ENCODE data around the gene PRKCZ. TPM values are rescaled to one million over a fixed set of nuclear protein-coding genes. Genes with fewer than 3 reads are reported as not detected.

The PRKCZ gene
- total RNA-seq, 1 donor from 2014 or later: 32.6 TPM

DNA sequence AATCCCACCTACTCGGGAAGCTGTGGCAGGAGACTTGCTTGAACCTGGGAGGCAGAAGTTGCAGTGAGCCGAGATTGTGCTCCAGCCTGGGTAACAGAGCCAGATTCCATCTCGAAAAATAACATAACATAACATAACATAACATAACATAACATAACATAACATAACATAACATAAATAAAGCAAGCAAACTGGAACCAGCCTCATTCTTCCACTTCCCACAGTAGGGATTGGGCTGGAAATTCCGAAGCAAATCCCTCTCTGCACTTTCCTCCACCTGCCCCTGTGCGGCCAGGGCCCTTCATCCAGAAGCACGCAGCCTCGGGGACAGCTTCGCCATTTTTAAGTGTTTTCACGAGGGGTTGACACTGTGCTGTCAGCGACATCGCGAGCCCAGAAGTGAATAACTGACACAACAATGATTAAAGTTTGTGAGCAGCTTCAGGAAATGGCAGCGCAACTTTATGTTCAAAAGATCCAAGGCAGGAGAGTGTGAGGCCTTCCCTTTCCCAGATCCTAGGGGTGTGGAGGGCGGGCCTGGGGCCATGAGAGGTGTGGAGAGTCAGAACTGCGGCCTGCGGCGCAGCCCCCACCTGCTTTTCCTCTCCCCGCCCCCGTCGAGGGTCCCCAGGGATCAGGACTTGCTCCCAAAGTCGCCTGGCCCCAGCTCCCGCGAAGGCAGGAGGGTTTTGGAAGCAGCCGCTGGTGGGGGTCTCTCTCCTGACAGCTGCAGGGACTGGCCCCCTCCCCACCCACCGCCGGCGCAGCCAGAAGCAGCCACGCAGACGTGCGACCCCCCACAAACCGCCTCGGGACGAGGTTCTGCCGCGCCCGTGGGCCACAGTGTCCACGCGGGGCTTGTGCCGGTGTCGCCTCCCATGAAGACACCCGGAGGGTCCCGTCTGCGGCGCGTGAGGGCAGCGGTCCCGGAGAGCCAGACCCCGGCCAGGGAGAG lies 31.7 kb upstream of the PRKCZ start:
- Mint-ChIP-seq H3K4me3 (ENCODE audit: unreplicated experiment) (peak overlapping the region; percentile 74), H3K27ac (ENCODE audit: unreplicated experiment) (peak overlapping the region; percentile 18), H3K27me3 (ENCODE audit: low read depth, unreplicated experiment) (peaks cover 54% of the 10 kb centered on the region), H3K9me3 (ENCODE audit: unreplicated experiment) (no peaks in the 10 kb centered on the region), H3K4me1 (ENCODE audit: low read depth, unreplicated experiment) (peaks cover 1% of the 10 kb centered on the region), H3K36me3 (ENCODE audit: low read depth, unreplicated experiment) (no peaks in the 10 kb centered on the region)
- Histone ChIP-seq H3K27ac (ENCODE audit: low read depth, low read length) (no peak overlapping the region), H3K4me1 (ENCODE audit: insufficient read depth, low read length) (no peaks in the 10 kb centered on the region), H3K9ac (ENCODE audit: low read length) (no peak overlapping the region), H3K36me3 (ENCODE audit: insufficient read depth, low read length) (no peaks in the 10 kb centered on the region), H4K20me1 (ENCODE audit: insufficient read depth, low read length) (no peaks in the 10 kb centered on the region), H3K4me2 (ENCODE audit: low read length) (no peak overlapping the region), H3K79me2 (ENCODE audit: insufficient read depth, low read length) (no peaks in the 10 kb centered on the region), H3K9me3 (ENCODE audit: insufficient read depth, low read depth, low read length) (no peaks in the 10 kb centered on the region), H3K27me3 (ENCODE audit: insufficient read depth, low read length) (peaks cover 36% of the 10 kb centered on the region), H3K4me3 (ENCODE audit: insufficient read depth, low read depth, low read length) (no peak overlapping the region), H2AFZ (ENCODE audit: low read depth, low read length) (no peak overlapping the region)
- FAIRE-seq (no peak), DNase-seq (ENCODE audit: low read depth) (no peak)
- peak; percentile 38 for TF ChIP-seq EZH2 (IDR thresholded peaks at IDR 0.05; ENCODE audit: insufficient read depth, low read length)
- TF ChIP-seq CTCF (IDR thresholded peaks at IDR 0.05; ENCODE audit: insufficient read depth, low read depth, low read length): no peak

- peaks cover 36% of the 10 kb centered on the region for H3K27me3 ChIP-seq (ENCODE audit: insufficient read depth, low read length)
- peak within 1 kb of the TSS; percentile 50 for H3K4me2 ChIP-seq (ENCODE audit: low read length)
- Mint-ChIP-seq H3K36me3 (ENCODE audit: low read depth, unreplicated experiment) (no peaks in the 10 kb centered on the region), H3K27me3 (ENCODE audit: low read depth, unreplicated experiment) (peaks cover 57% of the 10 kb centered on the region), H3K27ac (ENCODE audit: unreplicated experiment) (peak within 1 kb of the TSS; percentile 18), H3K4me3 (ENCODE audit: unreplicated experiment) (peak within 1 kb of the TSS; percentile 74), H3K4me1 (ENCODE audit: low read depth, unreplicated experiment) (peaks cover 1% of the 10 kb centered on the region), H3K9me3 (ENCODE audit: unreplicated experiment) (no peaks in the 10 kb centered on the region)
- no peaks in the 10 kb centered on the region for H4K20me1 ChIP-seq (ENCODE audit: insufficient read depth, low read length)
- no peaks in the 10 kb centered on the region for H3K79me2 ChIP-seq (ENCODE audit: insufficient read depth, low read length)
- DNase-seq (ENCODE audit: low read depth): no peak
- H3K9me3 ChIP-seq (ENCODE audit: insufficient read depth, low read depth, low read length): no peaks in the 10 kb centered on the region
- no peaks in the 10 kb centered on the region for H3K4me1 ChIP-seq (ENCODE audit: insufficient read depth, low read length)
- no peak within 1 kb of the TSS for H3K4me3 ChIP-seq (ENCODE audit: insufficient read depth, low read depth, low read length)
- H3K9ac ChIP-seq (ENCODE audit: low read length): no peak within 1 kb of the TSS
- no peaks in the 10 kb centered on the region for H3K36me3 ChIP-seq (ENCODE audit: insufficient read depth, low read length)
- TF ChIP-seq CTCF (IDR thresholded peaks at IDR 0.05; ENCODE audit: insufficient read depth, low read depth, low read length) (no peak), EZH2 (IDR thresholded peaks at IDR 0.05; ENCODE audit: insufficient read depth, low read length) (no peak)
- H3K27ac ChIP-seq (ENCODE audit: low read depth, low read length): no peak within 1 kb of the TSS
- no peak within 1 kb of the TSS for H2AFZ ChIP-seq (ENCODE audit: low read depth, low read length)
- FAIRE-seq: no peak
Observed at GRCh38 chr1:2019172-2019543, 31.1 kb upstream of the PRKCZ start, which contains the start of gene GABRD. TSS of gene GABRD (plus strand) at chr1:2019345. CDS start at chr1:2019424, 79 bp downstream.

Data from astrocyte (in vitro differentiated cells and primary cell).